Liver (tissue), 9 donors: ENCODE data around the gene CBX5. TPM values are rescaled to one million over a fixed set of nuclear protein-coding genes. Genes with fewer than 3 reads are reported as not detected.

Experiments used
- DNase-seq: peaks from one replicate; pipeline ENCODE4 v3.0.0-alpha.2; 2017; ENCODE audit warnings: low spot score
- H3K27ac ChIP-seq, 2 donors: one replicate each; pipeline ENCODE4 v1.7.0; 2013; ENCODE audit warnings: inconsistent platforms in 2 of 2, low read length in 2 of 2, control low read depth in 1 of 2, low read depth in 1 of 2, mild to moderate bottlenecking in 1 of 2
- H3K27me3 ChIP-seq, 4 donors: one replicate each; pipeline versions ENCODE4 v1.6.1 to v1.7.0; 2013; ENCODE audit warnings: low read length in 3 of 4, inconsistent platforms in 1 of 4, mild to moderate bottlenecking in 1 of 4, moderate library complexity in 1 of 4; ENCODE audit not compliant: control insufficient read depth in 4 of 4, insufficient read depth in 4 of 4
- H3K36me3 ChIP-seq, 4 donors: one replicate each; pipeline versions ENCODE4 v1.6.1 to v1.7.0; 2013; ENCODE audit warnings: low read length in 3 of 4, mild to moderate bottlenecking in 3 of 4, low read depth in 1 of 4, moderate library complexity in 1 of 4; ENCODE audit not compliant: control insufficient read depth in 4 of 4, insufficient read depth in 3 of 4
- H3K4me1 ChIP-seq, 4 donors: one replicate each; pipeline versions ENCODE4 v1.6.1 to v1.7.0; 2013; ENCODE audit warnings: low read length in 3 of 4, mild to moderate bottlenecking in 3 of 4, moderate library complexity in 1 of 4; ENCODE audit not compliant: control insufficient read depth in 4 of 4, insufficient read depth in 4 of 4
- H3K4me3 ChIP-seq, 3 donors: one replicate each; pipeline versions ENCODE4 v1.6.1 to v1.7.0; 2013; ENCODE audit warnings: low read length in 3 of 3, control low read depth in 1 of 3, low read depth in 1 of 3, mild to moderate bottlenecking in 1 of 3
- H3K9ac ChIP-seq, 2 donors: one replicate each; pipeline ENCODE4 v1.7.0; 2013; ENCODE audit warnings: low read length in 2 of 2, mild to moderate bottlenecking in 2 of 2, moderate library complexity in 2 of 2, control low read depth in 1 of 2, low read depth in 1 of 2
- H3K9me3 ChIP-seq, 4 donors: one replicate each; pipeline versions ENCODE4 v1.6.1 to v1.7.0; 2013; ENCODE audit warnings: low read length in 3 of 4; ENCODE audit not compliant: control insufficient read depth in 4 of 4
- EGR1 ChIP-seq, 2 donors: IDR thresholded peaks; 2 replicates each; pipeline ENCODE4 v1.6.1; 2016 to 2018; ENCODE audit warnings: antibody characterized with exemption in 2 of 2, low read depth in 2 of 2
- FOXA1 ChIP-seq: IDR thresholded peaks from 2 replicates; pipeline ENCODE4 v1.6.1; 2016; ENCODE audit warnings: antibody characterized with exemption
- FOXA2 ChIP-seq: IDR thresholded peaks from 2 replicates; pipeline ENCODE4 v1.6.1; 2016; ENCODE audit warnings: antibody characterized with exemption
- GABPA ChIP-seq, 2 donors: IDR thresholded peaks in 1 of 2; conservative IDR thresholded peaks in 1 of 2; 2 replicates each; pipeline ENCODE4 v1.6.1; 2016; ENCODE audit warnings: antibody characterized with exemption in 2 of 2, mild to moderate bottlenecking in 1 of 2, moderate library complexity in 1 of 2
- HNF4A ChIP-seq, 2 donors: conservative IDR thresholded peaks; 2 replicates each; pipeline ENCODE4 v1.6.1; 2016; ENCODE audit warnings: antibody characterized with exemption in 2 of 2, mild to moderate bottlenecking in 2 of 2
- HNF4G ChIP-seq: IDR thresholded peaks from 2 replicates; pipeline ENCODE4 v1.6.1; 2016; ENCODE audit warnings: antibody characterized with exemption
- JUND ChIP-seq, 2 donors: IDR thresholded peaks; 2 replicates each; pipeline ENCODE4 v1.6.1; 2016; ENCODE audit warnings: antibody characterized with exemption in 2 of 2
- MAX ChIP-seq: IDR thresholded peaks from 2 replicates; pipeline ENCODE4 v1.6.1; 2016; ENCODE audit warnings: antibody characterized with exemption
- NR2F2 ChIP-seq: IDR thresholded peaks from 2 replicates; pipeline ENCODE4 v1.6.1; 2016; ENCODE audit warnings: antibody characterized with exemption
- RAD21 ChIP-seq, 2 donors: IDR thresholded peaks; 2 replicates each; pipeline ENCODE4 v1.6.1; 2016; ENCODE audit warnings: antibody characterized with exemption in 2 of 2, mild to moderate bottlenecking in 2 of 2
- RXRA ChIP-seq, 2 donors: IDR thresholded peaks; 2 replicates each; pipeline ENCODE4 v1.6.1; 2017 to 2018; ENCODE audit warnings: antibody characterized with exemption in 2 of 2, mild to moderate bottlenecking in 1 of 2
- SP1 ChIP-seq: IDR thresholded peaks from 2 replicates; pipeline ENCODE4 v1.6.1; 2018; ENCODE audit warnings: antibody characterized with exemption, mild to moderate bottlenecking
- TAF1 ChIP-seq: conservative IDR thresholded peaks from 2 replicates; pipeline ENCODE4 v1.6.1; 2016; ENCODE audit warnings: antibody characterized with exemption, mild to moderate bottlenecking
- YY1 ChIP-seq: IDR thresholded peaks from 2 replicates; pipeline ENCODE4 v1.6.1; 2016; ENCODE audit warnings: antibody characterized with exemption, mild to moderate bottlenecking
- ZBTB33 ChIP-seq: IDR thresholded peaks from 2 replicates; pipeline ENCODE4 v1.6.1; 2016; ENCODE audit warnings: antibody characterized with exemption
- WGBS: extraction: QIAGEN DNeasy Blood & Tissue Kit; methylation state at CpG from one replicate; pipeline ENCODE4 v1.1.7; 2013; 5-methylcytosine and 5-hydroxymethylcytosine counted together
- polyA plus RNA-seq, 2 donors: library from polyadenylated mRNA; stranded (reverse) in 1 of 2; unstranded in 1 of 2; fragments of 200-250 nt in 1 of 2; fragments of >200 nt in 1 of 2; fragmentation: Nextera tagmentation in 1 of 2; extraction: Ambion mirVana in 1 of 2; gene quantifications; one replicate each; pipeline versions ENCODE4 v1.2.1 to v1.2.3, GENCODE V29; 2013 to 2015
- total RNA-seq, 2 donors: library from RNA; depleted of rRNA; stranded (reverse); fragments of >200 nt; gene quantifications; one replicate each; pipeline ENCODE4 v1.2.3, GENCODE V29; 2014
- TF ChIP-seq, protein P1 (sequence below): IDR thresholded peaks from 2 replicates; pipeline ENCODE4 v1.6.1; 2016; ENCODE audit warnings: antibody characterized with exemption, mild to moderate bottlenecking
- donor health status: healthy.
- donor health status: healthy.
- donor health status: healthy.
- donor health status: healthy.
- donor health status: healthy.

The CBX5 gene
- total and polyA plus RNA-seq, 4 donors, result 4.4 to 62.3 (median 12.6) TPM

GRCh38 chr12:54262403-54262925, 17.5 kb downstream of the CBX5 start:
- TF ChIP-seq RXRA (IDR thresholded peaks at IDR 0.05) (peak in 1 of 2 donors; percentile 35), MAX (no peak), HNF4A (conservative IDR thresholded peaks at IDR 0.05) (peak; percentile 49 to 59)
- no peak overlapping the region for H3K4me3 ChIP-seq
- 41% methylated on average over 4 of the region's 4 CpGs for WGBS
- H3K36me3 ChIP-seq, result peaks cover 0 to 1% (median 0%) of the 10 kb centered on the region in 4 donors
- H3K9me3 ChIP-seq, result no peaks in the 10 kb centered on the region
- peaks cover 12 to 25% (median 21%) of the 10 kb centered on the region in 4 donors for H3K4me1 ChIP-seq
- H3K27me3 ChIP-seq, result no peaks in the 10 kb centered on the region
- no peak overlapping the region for H3K9ac ChIP-seq
- no peak for DNase-seq
- no peak overlapping the region for H3K27ac ChIP-seq

DNA sequence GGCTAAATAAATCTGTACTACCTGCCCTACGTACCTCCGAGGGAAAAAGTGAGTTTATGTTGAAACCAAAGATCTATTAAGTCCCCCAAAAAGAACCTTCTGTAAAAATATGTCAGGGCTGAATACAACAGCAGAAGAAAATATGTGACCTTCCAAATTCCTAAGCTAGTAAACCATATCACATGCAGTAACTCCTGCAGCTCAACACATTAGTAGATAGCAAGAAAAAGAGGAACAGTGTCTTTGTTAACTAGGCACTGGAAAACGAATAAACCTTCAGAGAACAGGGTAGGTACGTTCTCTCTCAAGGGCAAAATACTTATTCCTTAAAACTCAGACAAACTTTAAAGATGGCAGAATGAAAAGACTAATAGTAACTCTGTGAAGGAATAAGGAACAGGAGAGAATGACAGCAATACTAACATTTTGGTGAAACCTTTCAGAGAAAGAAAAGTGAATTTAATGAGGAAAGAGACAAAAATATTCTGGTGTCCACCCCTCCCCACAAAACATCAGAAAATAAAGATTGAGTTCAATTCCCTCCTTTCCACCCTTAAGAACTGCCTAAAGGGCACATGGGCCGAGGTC, 18.0 kb downstream of the CBX5 start:
- Histone ChIP-seq H3K9ac (no peak overlapping the region), H3K4me1 (peaks cover 12 to 25% (median 21%) of the 10 kb centered on the region in 4 donors), H3K36me3 (peaks cover 0 to 7% (median 2%) of the 10 kb centered on the region in 4 donors), H3K4me3 (no peak overlapping the region), H3K9me3 (no peaks in the 10 kb centered on the region), H3K27me3 (no peaks in the 10 kb centered on the region), H3K27ac (no peak overlapping the region)
- no peak for DNase-seq
- 73% methylated on average over 5 of the region's 5 CpGs for WGBS
- TF ChIP-seq JUND (IDR thresholded peaks at IDR 0.05), result peak in 1 of 2 donors; percentile 12
- no peak for TF ChIP-seq YY1
- TF ChIP-seq NR2F2, result no peak

DNA sequence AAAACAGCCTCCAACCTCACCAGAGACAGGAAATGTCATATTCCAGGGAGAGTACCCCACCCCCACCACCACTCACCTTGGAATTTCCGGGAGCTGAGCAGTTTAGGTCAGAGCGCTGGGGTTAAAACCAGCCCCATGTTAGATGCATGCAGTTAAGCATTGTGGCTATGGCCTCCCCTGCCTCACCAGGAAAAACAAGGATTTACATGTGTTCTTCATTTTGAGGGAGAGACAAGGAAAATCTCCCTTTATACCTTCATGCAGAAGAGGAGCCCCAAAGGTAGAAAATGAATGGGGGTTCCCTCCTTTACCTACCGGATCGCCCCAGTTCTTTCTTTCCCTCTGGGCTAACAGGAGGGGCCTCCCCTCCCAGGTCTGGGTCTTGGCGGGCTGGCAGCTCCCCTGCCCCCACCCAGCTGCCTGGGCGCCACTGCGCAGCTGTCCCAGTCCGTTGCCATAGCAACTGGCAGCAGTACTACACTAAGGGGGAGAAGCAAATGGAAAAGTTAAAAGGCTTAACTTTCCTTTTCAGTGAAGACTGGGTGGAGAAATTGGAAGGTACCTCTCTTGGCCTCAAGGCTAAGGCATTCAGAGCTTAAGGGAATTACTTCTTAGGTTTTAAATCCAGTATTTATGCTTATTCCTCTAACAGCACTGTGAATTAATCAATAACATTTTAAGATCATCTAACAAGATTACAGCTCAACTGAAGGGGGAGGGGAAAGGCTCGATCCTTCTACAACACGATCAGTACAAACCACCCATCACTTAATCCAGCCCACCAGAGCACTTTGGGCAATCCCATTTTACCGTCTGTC, 20.5 kb downstream of the CBX5 start:
- Histone ChIP-seq H3K4me1 (peaks cover 12 to 25% (median 21%) of the 10 kb centered on the region in 4 donors), H3K9ac (peak overlapping the region in 1 of 2 donors; percentile 69), H3K36me3 (peaks cover 0 to 17% (median 8%) of the 10 kb centered on the region in 4 donors), H3K4me3 (peak overlapping the region; percentile 41 to 69 (median 48)), H3K27me3 (no peaks in the 10 kb centered on the region), H3K27ac (peak overlapping the region; percentile 42 to 71), H3K9me3 (no peaks in the 10 kb centered on the region)
- peak; percentile 64 for DNase-seq
- TF ChIP-seq GABPA (IDR thresholded peaks at IDR 0.05 in 1 of 2, conservative IDR thresholded peaks at IDR 0.05 in 1 of 2) (no peak), HNF4G (peak; percentile 12), EGR1 (IDR thresholded peaks at IDR 0.05; ENCODE audit: low read depth in 2 of 2) (no peak), FOXA2 (no peak), JUND (IDR thresholded peaks at IDR 0.05) (no peak), RXRA (IDR thresholded peaks at IDR 0.05) (no peak), ZBTB33 (no peak), YY1 (peak; percentile 44), HNF4A (conservative IDR thresholded peaks at IDR 0.05) (peak in 1 of 2 donors; percentile 4), TAF1 (no peak), NR2F2 (no peak), MAX (no peak), RAD21 (IDR thresholded peaks at IDR 0.05) (peak in 1 of 2 donors; percentile 24), SP1 (peak; percentile 8), FOXA1 (no peak)
- TF ChIP-seq, protein P1, sequence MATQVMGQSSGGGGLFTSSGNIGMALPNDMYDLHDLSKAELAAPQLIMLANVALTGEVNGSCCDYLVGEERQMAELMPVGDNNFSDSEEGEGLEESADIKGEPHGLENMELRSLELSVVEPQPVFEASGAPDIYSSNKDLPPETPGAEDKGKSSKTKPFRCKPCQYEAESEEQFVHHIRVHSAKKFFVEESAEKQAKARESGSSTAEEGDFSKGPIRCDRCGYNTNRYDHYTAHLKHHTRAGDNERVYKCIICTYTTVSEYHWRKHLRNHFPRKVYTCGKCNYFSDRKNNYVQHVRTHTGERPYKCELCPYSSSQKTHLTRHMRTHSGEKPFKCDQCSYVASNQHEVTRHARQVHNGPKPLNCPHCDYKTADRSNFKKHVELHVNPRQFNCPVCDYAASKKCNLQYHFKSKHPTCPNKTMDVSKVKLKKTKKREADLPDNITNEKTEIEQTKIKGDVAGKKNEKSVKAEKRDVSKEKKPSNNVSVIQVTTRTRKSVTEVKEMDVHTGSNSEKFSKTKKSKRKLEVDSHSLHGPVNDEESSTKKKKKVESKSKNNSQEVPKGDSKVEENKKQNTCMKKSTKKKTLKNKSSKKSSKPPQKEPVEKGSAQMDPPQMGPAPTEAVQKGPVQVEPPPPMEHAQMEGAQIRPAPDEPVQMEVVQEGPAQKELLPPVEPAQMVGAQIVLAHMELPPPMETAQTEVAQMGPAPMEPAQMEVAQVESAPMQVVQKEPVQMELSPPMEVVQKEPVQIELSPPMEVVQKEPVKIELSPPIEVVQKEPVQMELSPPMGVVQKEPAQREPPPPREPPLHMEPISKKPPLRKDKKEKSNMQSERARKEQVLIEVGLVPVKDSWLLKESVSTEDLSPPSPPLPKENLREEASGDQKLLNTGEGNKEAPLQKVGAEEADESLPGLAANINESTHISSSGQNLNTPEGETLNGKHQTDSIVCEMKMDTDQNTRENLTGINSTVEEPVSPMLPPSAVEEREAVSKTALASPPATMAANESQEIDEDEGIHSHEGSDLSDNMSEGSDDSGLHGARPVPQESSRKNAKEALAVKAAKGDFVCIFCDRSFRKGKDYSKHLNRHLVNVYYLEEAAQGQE, result no peak
- WGBS, result 17% methylated on average over 11 of the region's 11 CpGs
